ENCODE data around the gene PDK2. TPM values are rescaled to one million over a fixed set of nuclear protein-coding genes. Genes with fewer than 3 reads are reported as not detected.

The PDK2 gene
- total and polyA plus RNA-seq, 10 of the 15 experiments (the other 5 are each of a cell fraction or from before 2014, with no cell fraction given) = 0.98 to 22.6 (median 12.3) TPM

DNA sequence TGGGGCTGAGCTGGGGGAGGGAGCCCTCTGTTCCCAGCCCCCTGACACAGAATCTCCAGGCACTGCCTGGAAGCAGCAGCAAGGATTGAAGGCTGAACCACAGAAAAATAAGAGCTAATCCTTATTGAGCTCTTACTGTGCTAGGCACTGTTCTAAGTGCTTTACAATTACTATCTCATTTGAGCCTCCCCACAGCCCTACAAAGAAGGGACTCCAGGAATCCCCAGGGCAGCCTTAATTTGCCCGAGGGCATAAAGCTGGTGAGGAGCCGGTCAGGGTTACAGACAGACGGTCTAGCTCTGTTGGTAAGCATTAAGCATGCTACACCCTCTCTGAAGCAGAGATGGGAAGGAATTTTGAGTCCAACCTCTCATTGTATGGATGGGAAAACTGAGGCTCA is 27.8 kb downstream of the PDK2 start:
- Histone ChIP-seq H3K9me3 (replicated peaks; ENCODE audit: control insufficient read depth, insufficient read depth, low read length) (no peaks in the 10 kb centered on the region), H3K4me2 (ENCODE audit: control insufficient read depth, insufficient read depth) (no peak overlapping the region), H3K27ac (ENCODE audit: control insufficient read depth, insufficient read depth) (no peak overlapping the region), H3K9ac (ENCODE audit: control insufficient read depth, insufficient read depth, low read length) (no peak overlapping the region), H3K4me1 (ENCODE audit: control insufficient read depth, insufficient read depth, low read length) (no peaks in the 10 kb centered on the region), H3K4me3 (no peak overlapping the region), H4K20me1 (ENCODE audit: control insufficient read depth, insufficient read depth) (no peaks in the 10 kb centered on the region), H3K79me2 (ENCODE audit: control insufficient read depth, insufficient read depth, low read length) (no peaks in the 10 kb centered on the region), H3K27me3 (replicated peaks in 1 of 2; ENCODE audit: control insufficient read depth in 2 of 2, insufficient read depth in 2 of 2, low read length in 1 of 2) (peaks cover 3 to 5% of the 10 kb centered on the region in 2 experiments; a peak in 3 of 4 replicates), H2AFZ (ENCODE audit: control insufficient read depth, low read depth, low read length) (no peak overlapping the region), H3K36me3 (ENCODE audit: control insufficient read depth in 2 of 2, insufficient read depth in 2 of 2, low read length in 1 of 2) (no peaks in the 10 kb centered on the region)
- BruUV-seq (replicated peaks) = no TSS peak
- ChIA-PET POLR2A (interaction anchor here (1.0 kb wide), 1 partner anchor 9 kb away, joined by 4 read pairs; no protein-coding TSS in a partner anchor), RAD21 (ENCODE audit: unreplicated experiment) (interaction anchor here (1.1 kb wide), 1 partner anchor 47 kb away, joined by 4 read pairs; no protein-coding TSS in a partner anchor), SMC1A (ENCODE audit: uncharacterized antibody, unreplicated experiment) (interaction anchor here (0.7 to 1.0 kb wide), 2 partner anchors 25 to 46 kb away, joined by 3 read pairs; no protein-coding TSS in a partner anchor), CTCF (interaction anchor here (0.7 to 5.0 kb wide), 8 partner anchors 8 to 47 kb away, joined by 3 to 21 read pairs (median 6); partner anchors contain the start of gene PDK2)
- FAIRE-seq (no peak), ATAC-seq (no peak; the same call in 2 of the 3 replicates), DNase-seq (ENCODE audit: low read depth, low spot score) (no peak)
- in situ Hi-C loops (cut with MboI) = no loop called here
- 71% methylated on average over 3 of the region's 3 CpGs for WGBS (ENCODE audit: insufficient coverage, insufficient replicate concordance, low lambda C conversion rate, missing lambda C conversion rate)
- intact Hi-C loops (cut with micrococcal nuclease; ENCODE audit: unreplicated experiment) = no loop called here
- TF ChIP-seq TCF12 (IDR thresholded peaks at IDR 0.05; ENCODE audit: low read depth, low read length) (no peak), ZBED1 (IDR thresholded peaks at IDR 0.05; ENCODE audit: borderline replicate concordance) (no peak), HCFC1 (IDR thresholded peaks at IDR 0.05; ENCODE audit: low read length) (no peak), SIN3A (IDR thresholded peaks at IDR 0.05; ENCODE audit: low read depth, low read length) (no peak), RAD51 (IDR thresholded peaks at IDR 0.05) (no peak), HDGF (IDR thresholded peaks at IDR 0.05) (no peak), JUND (IDR thresholded peaks at IDR 0.05; ENCODE audit: low read depth, low read length) (no peak), NR2F1 (conservative IDR thresholded peaks at IDR 0.05) (no peak)
- TF ChIP-seq, protein P1, sequence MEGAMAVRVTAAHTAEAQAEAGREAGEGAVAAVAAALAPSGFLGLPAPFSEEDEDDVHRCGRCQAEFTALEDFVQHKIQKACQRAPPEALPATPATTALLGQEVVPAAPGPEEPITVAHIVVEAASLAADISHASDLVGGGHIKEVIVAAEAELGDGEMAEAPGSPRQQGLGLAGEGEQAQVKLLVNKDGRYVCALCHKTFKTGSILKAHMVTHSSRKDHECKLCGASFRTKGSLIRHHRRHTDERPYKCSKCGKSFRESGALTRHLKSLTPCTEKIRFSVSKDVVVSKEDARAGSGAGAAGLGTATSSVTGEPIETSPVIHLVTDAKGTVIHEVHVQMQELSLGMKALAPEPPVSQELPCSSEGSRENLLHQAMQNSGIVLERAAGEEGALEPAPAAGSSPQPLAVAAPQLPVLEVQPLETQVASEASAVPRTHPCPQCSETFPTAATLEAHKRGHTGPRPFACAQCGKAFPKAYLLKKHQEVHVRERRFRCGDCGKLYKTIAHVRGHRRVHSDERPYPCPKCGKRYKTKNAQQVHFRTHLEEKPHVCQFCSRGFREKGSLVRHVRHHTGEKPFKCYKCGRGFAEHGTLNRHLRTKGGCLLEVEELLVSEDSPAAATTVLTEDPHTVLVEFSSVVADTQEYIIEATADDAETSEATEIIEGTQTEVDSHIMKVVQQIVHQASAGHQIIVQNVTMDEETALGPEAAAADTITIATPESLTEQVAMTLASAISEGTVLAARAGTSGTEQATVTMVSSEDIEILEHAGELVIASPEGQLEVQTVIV (IDR thresholded peaks at IDR 0.05; ENCODE audit: borderline replicate concordance, partially characterized antibody) = no peak
- TF ChIP-seq, protein P2, sequence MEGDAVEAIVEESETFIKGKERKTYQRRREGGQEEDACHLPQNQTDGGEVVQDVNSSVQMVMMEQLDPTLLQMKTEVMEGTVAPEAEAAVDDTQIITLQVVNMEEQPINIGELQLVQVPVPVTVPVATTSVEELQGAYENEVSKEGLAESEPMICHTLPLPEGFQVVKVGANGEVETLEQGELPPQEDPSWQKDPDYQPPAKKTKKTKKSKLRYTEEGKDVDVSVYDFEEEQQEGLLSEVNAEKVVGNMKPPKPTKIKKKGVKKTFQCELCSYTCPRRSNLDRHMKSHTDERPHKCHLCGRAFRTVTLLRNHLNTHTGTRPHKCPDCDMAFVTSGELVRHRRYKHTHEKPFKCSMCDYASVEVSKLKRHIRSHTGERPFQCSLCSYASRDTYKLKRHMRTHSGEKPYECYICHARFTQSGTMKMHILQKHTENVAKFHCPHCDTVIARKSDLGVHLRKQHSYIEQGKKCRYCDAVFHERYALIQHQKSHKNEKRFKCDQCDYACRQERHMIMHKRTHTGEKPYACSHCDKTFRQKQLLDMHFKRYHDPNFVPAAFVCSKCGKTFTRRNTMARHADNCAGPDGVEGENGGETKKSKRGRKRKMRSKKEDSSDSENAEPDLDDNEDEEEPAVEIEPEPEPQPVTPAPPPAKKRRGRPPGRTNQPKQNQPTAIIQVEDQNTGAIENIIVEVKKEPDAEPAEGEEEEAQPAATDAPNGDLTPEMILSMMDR (IDR thresholded peaks at IDR 0.05 in 2 of 3, conservative IDR thresholded peaks at IDR 0.05 in 1 of 3; ENCODE audit: control insufficient read depth in 2 of 3, extremely low read depth in 1 of 3, insufficient read depth in 1 of 3, low read depth in 3 of 3, low read length in 3 of 3) = no peak
- TF ChIP-seq, protein P3, sequence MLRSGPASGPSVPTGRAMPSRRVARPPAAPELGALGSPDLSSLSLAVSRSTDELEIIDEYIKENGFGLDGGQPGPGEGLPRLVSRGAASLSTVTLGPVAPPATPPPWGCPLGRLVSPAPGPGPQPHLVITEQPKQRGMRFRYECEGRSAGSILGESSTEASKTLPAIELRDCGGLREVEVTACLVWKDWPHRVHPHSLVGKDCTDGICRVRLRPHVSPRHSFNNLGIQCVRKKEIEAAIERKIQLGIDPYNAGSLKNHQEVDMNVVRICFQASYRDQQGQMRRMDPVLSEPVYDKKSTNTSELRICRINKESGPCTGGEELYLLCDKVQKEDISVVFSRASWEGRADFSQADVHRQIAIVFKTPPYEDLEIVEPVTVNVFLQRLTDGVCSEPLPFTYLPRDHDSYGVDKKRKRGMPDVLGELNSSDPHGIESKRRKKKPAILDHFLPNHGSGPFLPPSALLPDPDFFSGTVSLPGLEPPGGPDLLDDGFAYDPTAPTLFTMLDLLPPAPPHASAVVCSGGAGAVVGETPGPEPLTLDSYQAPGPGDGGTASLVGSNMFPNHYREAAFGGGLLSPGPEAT (IDR thresholded peaks at IDR 0.05; ENCODE audit: low read depth) = no peak
- TF ChIP-seq, protein P4, sequence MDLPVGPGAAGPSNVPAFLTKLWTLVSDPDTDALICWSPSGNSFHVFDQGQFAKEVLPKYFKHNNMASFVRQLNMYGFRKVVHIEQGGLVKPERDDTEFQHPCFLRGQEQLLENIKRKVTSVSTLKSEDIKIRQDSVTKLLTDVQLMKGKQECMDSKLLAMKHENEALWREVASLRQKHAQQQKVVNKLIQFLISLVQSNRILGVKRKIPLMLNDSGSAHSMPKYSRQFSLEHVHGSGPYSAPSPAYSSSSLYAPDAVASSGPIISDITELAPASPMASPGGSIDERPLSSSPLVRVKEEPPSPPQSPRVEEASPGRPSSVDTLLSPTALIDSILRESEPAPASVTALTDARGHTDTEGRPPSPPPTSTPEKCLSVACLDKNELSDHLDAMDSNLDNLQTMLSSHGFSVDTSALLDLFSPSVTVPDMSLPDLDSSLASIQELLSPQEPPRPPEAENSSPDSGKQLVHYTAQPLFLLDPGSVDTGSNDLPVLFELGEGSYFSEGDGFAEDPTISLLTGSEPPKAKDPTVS (IDR thresholded peaks at IDR 0.05; ENCODE audit: low read depth, low read length) = no peak
